ENCODE results near the gene MAP2K6.

DNA sequence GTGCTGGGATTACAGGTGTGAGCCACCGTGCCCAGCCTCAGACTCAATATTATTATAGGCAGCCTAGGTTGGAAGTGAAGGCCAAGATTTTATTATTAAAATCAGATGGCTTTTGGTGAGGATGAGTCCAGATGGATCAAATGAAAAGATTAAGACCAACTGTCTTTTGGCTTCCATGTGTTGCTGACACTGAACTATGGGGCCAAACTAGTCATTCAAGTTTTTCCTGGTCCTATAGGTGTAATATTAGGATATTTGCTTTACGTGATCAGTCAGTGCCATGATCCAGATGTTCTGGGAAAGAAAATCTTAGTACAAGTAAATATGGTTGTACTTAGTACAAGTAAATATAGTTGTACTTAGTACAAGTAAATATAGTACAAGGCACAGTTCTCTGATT lies 140.6 kb downstream of the MAP2K6 start:
- TF ChIP-seq POLR2A (IDR thresholded peaks at IDR 0.05), result no peak
- TF ChIP-seq, protein P1, sequence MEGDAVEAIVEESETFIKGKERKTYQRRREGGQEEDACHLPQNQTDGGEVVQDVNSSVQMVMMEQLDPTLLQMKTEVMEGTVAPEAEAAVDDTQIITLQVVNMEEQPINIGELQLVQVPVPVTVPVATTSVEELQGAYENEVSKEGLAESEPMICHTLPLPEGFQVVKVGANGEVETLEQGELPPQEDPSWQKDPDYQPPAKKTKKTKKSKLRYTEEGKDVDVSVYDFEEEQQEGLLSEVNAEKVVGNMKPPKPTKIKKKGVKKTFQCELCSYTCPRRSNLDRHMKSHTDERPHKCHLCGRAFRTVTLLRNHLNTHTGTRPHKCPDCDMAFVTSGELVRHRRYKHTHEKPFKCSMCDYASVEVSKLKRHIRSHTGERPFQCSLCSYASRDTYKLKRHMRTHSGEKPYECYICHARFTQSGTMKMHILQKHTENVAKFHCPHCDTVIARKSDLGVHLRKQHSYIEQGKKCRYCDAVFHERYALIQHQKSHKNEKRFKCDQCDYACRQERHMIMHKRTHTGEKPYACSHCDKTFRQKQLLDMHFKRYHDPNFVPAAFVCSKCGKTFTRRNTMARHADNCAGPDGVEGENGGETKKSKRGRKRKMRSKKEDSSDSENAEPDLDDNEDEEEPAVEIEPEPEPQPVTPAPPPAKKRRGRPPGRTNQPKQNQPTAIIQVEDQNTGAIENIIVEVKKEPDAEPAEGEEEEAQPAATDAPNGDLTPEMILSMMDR (IDR thresholded peaks at IDR 0.05), result no peak
